Prostate gland (tissue), 2 donors: Measurements from ENCODE around the gene CDK1.

Source experiments
- POLR2AphosphoS5 ChIP-seq: sonication (generic); formaldehyde crosslinking; IDR thresholded peaks from one replicate; pipeline ENCODE4 v1.6.1; 2017; ENCODE audit warnings: antibody characterized with exemption
- TF ChIP-seq, protein P1 (sequence below), 4 experiments: fragments of 200-600 bp in 2 of 4; fragments of 450-650 bp in 2 of 4; sonication (generic) in 2 of 4; IDR thresholded peaks; 1 replicate in 3 of 4; 2 replicates in 1 of 4; pipeline ENCODE4 v1.5.1; 2016 to 2019; ENCODE audit warnings: antibody characterized with exemption in 4 of 4, mild to moderate bottlenecking in 2 of 4, moderate library complexity in 2 of 4

DNA sequence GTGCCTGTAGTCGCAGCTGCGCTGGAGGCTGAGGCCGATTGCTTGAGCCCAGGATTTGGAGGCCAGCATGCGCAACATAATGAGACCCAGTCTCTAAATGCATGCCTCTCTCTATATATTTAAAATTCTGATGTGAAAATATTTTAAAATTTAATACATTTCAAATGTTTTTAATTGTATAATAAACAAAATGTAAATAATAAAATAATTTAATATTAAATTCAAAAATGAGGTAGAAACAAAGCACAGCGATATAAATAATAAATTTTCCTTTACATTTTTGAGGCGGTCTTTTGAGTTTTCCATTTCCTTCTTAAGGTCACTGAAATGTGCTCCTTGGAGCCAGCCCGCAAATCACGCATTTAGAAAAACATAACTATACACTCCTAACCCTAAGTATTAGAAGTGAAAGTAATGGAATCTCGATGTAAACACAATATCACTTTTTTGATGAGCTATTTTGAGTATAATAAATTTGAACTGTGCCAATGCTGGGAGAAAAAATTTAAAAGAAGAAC is 523 bp upstream of the CDK1 start:
- TF ChIP-seq, protein P1, sequence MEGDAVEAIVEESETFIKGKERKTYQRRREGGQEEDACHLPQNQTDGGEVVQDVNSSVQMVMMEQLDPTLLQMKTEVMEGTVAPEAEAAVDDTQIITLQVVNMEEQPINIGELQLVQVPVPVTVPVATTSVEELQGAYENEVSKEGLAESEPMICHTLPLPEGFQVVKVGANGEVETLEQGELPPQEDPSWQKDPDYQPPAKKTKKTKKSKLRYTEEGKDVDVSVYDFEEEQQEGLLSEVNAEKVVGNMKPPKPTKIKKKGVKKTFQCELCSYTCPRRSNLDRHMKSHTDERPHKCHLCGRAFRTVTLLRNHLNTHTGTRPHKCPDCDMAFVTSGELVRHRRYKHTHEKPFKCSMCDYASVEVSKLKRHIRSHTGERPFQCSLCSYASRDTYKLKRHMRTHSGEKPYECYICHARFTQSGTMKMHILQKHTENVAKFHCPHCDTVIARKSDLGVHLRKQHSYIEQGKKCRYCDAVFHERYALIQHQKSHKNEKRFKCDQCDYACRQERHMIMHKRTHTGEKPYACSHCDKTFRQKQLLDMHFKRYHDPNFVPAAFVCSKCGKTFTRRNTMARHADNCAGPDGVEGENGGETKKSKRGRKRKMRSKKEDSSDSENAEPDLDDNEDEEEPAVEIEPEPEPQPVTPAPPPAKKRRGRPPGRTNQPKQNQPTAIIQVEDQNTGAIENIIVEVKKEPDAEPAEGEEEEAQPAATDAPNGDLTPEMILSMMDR (IDR thresholded peaks at IDR 0.05) = no peak
- no peak for TF ChIP-seq POLR2AphosphoS5
